ENCODE data around the gene IL21R.

Gene IL21R

GRCh38 chr16:27402569-27402963, 592 bp downstream of the IL21R start:
- POLR2A ChIA-PET: interaction anchor here (0.7 to 4.8 kb wide), 4 partner anchors 15 to 29 kb away, joined by 3 to 18 read pairs (median 7); no protein-coding TSS in a partner anchor
- DNase-seq (ENCODE audit: extremely low spot score): no peak
- CTCF ChIA-PET: interaction anchor here (1.3 to 5.7 kb wide), 5 partner anchors 14 to 168 kb away, joined by 3 to 47 read pairs (median 23); no protein-coding TSS in a partner anchor
- no peak for TF ChIP-seq CTCF (IDR thresholded peaks at IDR 0.05; ENCODE audit: control extremely low read depth, extremely low read depth, low read depth, missing control alignments)

DNA sequence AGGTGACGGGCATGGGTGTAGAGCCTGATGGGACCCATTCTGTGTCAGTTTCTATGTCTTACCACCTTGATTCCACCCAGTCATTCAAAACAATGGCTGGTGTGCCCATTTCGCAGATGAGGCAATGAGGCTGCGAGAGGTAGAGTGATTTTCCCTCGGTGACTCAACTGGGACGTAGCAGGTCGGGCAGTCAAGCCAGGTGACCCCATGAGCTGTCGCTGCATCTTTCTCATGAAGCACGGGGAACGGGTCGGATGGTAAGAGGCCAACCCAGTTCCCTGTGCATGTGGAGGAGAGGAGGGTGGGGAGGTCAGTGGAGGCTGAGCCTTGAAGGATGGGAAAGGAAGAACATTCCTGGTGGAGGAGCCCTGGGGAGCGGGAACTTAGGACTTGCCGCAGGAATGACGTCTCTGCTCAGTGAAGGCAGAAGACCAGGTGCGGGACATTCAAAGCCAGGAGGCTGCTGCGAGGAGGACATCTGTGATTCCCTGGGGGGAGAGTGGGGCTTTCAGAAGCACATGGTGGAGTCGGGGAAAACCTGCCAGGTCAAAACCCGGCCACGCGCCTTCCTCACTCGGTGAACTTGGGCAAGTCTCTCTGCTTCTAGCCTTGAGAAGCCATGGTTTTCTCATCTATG, 1.1 kb downstream of the IL21R start:
- CTCF ChIA-PET: interaction anchor here (0.9 to 5.7 kb wide), 7 partner anchors 14 to 168 kb away, joined by 3 to 47 read pairs (median 12); no protein-coding TSS in a partner anchor
- DNase-seq (ENCODE audit: extremely low spot score): peak; percentile 53
- POLR2A ChIA-PET: interaction anchor here (0.8 to 5.7 kb wide), 4 partner anchors 15 to 61 kb away, joined by 3 to 32 read pairs (median 14); no protein-coding TSS in a partner anchor
- TF ChIP-seq CTCF (IDR thresholded peaks at IDR 0.05; ENCODE audit: control extremely low read depth, extremely low read depth, low read depth, missing control alignments): no peak

GRCh38 chr16:27403601-27403992, 1.6 kb downstream of the IL21R start:
- CTCF ChIA-PET: interaction anchor here (0.9 to 5.7 kb wide), 9 partner anchors 11 to 223 kb away, joined by 3 to 47 read pairs (median 3); no protein-coding TSS in a partner anchor
- no peak for DNase-seq (ENCODE audit: extremely low spot score)
- POLR2A ChIA-PET: interaction anchor here (0.5 to 5.7 kb wide), 7 partner anchors 16 to 91 kb away, joined by 3 to 32 read pairs (median 9); no protein-coding TSS in a partner anchor
- TF ChIP-seq CTCF (IDR thresholded peaks at IDR 0.05; ENCODE audit: control extremely low read depth, extremely low read depth, low read depth, missing control alignments): no peak

DNA sequence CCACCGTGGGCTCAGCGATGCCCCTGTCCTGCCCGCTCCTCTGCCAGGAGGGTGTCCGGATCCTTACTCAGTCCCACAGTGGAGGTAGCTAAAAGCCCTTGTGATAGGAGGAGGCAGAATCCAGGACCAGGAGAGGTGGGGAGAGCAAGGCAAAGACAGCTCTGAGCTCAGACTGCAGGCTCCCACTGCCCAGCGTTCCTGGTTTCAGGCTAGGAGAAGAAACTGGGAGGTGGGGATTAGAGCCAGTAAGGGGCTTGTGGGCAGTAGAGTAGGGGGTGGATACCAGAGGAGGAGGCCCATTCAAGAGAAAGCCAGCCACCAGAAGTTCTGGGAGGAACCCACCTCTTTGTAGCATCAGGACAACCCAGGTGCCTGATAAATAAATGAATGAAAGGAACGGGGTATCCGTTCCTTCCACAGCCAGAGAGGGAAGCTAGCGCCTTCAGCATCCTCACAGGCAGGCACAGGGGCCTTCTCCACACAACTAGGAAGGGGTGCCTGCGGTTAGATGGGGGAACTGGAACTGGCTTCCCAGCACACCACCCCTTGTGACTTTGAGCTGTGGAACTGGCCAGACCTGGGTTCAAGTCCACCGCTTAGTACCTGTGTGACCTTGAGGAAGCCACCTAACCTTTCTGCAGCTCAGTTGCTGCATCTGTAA, 2.3 kb downstream of the IL21R start:
- ChIA-PET POLR2A (interaction anchor here (0.5 to 5.7 kb wide), 8 partner anchors 16 to 91 kb away, joined by 3 to 32 read pairs (median 4); no protein-coding TSS in a partner anchor), CTCF (interaction anchor here (0.9 to 5.7 kb wide), 11 partner anchors 12 to 223 kb away, joined by 3 to 47 read pairs (median 3); no protein-coding TSS in a partner anchor)
- no peak for TF ChIP-seq CTCF (IDR thresholded peaks at IDR 0.05; ENCODE audit: control extremely low read depth, extremely low read depth, low read depth, missing control alignments)
- no peak for DNase-seq (ENCODE audit: extremely low spot score)

DNA sequence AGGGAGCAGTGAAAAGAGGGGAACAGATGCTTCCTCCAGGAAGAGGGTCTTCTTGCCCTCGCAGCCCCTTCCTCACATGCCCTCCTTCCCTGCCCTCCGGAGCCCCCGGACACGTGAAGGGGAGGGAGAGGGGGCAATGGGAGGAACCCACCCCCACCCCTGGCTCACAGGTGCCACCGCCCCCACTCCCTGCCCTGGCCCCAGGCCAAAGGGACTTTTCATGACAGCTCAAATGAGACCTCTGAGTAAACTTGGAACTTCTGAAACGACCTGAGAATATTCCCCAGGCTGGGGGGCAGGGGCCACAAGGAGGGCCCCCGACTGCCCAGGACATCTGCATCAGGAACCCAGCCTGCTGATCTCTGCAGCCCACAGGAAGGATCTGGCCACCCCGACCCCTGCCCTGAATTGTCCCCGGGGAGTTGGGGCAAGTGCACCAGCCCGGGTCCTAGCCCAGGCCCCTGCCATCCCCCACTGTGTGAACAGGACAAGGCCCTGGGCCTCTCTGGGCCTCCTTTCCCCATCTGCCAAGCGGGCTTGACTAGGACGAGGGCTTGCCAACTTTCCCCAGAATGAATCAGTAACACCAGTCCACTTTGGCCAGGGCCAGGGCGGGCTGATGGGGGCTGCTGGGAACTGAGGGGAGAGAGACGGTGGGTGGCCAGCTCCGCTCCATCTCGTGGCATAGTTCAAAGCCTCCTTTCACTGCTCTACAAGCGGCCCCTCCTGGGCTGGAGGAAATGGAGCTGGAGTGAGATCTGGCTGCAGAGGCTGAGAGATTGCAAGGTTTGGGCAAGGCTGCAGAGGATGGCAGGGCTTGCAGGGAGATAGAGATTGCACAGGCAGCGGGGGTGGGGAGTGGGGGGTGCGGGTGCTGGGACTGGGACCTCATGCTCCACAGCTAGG, 3.8 kb downstream of the IL21R start:
- ChIA-PET CTCF (interaction anchor here (1.2 to 5.7 kb wide), 11 partner anchors 13 to 171 kb away, joined by 3 to 47 read pairs (median 8); no protein-coding TSS in a partner anchor), POLR2A (interaction anchor here (0.6 to 5.7 kb wide), 9 partner anchors 18 to 45 kb away, joined by 3 to 32 read pairs (median 7); no protein-coding TSS in a partner anchor)
- no peak for DNase-seq (ENCODE audit: extremely low spot score)
- no peak for TF ChIP-seq CTCF (IDR thresholded peaks at IDR 0.05; ENCODE audit: control extremely low read depth, extremely low read depth, low read depth, missing control alignments)

All from GM10248 (cell line).